Stimulated activated CD4-positive, alpha-beta T cell treated with anti-CD3 and anti-CD28 coated beads, Interleukin-15, amount 100 ng/mL, for 1 hour (primary cell): Measurements from ENCODE around the gene POLR2I.
"Not testable (repeated sequence)": the region's sequence is repeated elsewhere in the genome, so short reads cannot be mapped to it uniquely, and the experiment has no call there.

ENCODE experiments used
- DNase-seq, 2 donors: peaks; one replicate each; pipeline ENCODE4 v3.0.0-alpha.2; 2020; ENCODE audit warnings: low read depth in 1 of 2, low spot score in 1 of 2

The POLR2I gene

GRCh38 chr19:36101550-36102327 is 12.9 kb downstream of the POLR2I start:
- DNase-seq = no peak

GRCh38 chr19:36100476-36100875 is 14.2 kb downstream of the POLR2I start:
- DNase-seq = no peak

GRCh38 chr19:36099166-36099785 is 15.4 kb downstream of the POLR2I start:
- no peak for DNase-seq

GRCh38 chr19:36097036-36097435 is 17.6 kb downstream of the POLR2I start:
- DNase-seq = no peak

- DNase-seq = no peak
Observed at GRCh38 chr19:36093687-36094086, 21.0 kb downstream of the POLR2I start.

- no peak for DNase-seq
Observed at GRCh38 chr19:36093146-36093662, 21.5 kb downstream of the POLR2I start.

GRCh38 chr19:36092566-36092965 is 22.1 kb downstream of the POLR2I start:
- no peak for DNase-seq

- DNase-seq = no peak
Observed at GRCh38 chr19:36090910-36091695, 23.6 kb downstream of the POLR2I start.

- no peak for DNase-seq
Observed at GRCh38 chr19:36089847-36090246, 24.8 kb downstream of the POLR2I start.

- DNase-seq = no peak
Observed at GRCh38 chr19:36086326-36086725, 28.3 kb downstream of the POLR2I start.

GRCh38 chr19:36084231-36085009 is 30.3 kb downstream of the POLR2I start:
- no peak for DNase-seq

- DNase-seq = no peak
Observed at GRCh38 chr19:36082916-36083315, 31.8 kb downstream of the POLR2I start.

GRCh38 chr19:36081894-36082293 is 32.8 kb downstream of the POLR2I start:
- no peak for DNase-seq

GRCh38 chr19:36081385-36081784 is 33.3 kb downstream of the POLR2I start:
- no peak for DNase-seq

GRCh38 chr19:36079389-36079945 is 35.2 kb downstream of the POLR2I start:
- no peak for DNase-seq

GRCh38 chr19:36073121-36073876 is 41.4 kb downstream of the POLR2I start:
- DNase-seq = no peak

GRCh38 chr19:36072081-36072480 is 42.6 kb downstream of the POLR2I start:
- DNase-seq = no peak

- not testable (repeated sequence) for DNase-seq
Observed at GRCh38 chr19:36068810-36069499, 45.7 kb downstream of the POLR2I start.

- DNase-seq = no peak
Observed at GRCh38 chr19:36067681-36068080, 47.0 kb downstream of the POLR2I start.
